Right forelimb (tissue), 1 donor: Measurements from ENCODE around the gene SLC35A2.
"Not testable (repeated sequence)": the region's sequence is repeated elsewhere in the genome, so short reads cannot be mapped to it uniquely, and the experiment has no call there.

Experiments
- DNase-seq: peaks from one replicate; pipeline ENCODE4 v3.0.0-alpha.2; 2018

SLC35A2 gene

DNA sequence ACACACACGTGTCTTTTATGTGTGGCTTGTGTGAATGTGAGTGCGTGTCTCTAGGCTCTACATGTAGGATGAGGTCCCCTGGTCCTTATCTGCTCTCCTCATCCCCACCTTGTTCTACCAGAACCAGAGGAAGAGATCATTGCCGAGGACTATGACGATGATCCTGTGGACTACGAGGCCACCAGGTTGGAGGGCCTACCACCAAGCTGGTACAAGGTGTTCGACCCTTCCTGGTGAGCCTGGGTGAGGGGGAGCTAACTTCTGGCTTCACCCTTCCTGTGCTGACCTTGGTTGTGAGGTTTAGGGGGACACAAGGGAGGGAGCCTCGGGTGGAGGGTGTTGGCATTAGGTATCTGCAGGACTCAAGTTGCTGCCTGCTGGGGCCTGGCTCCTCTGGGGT is 10.4 kb downstream of the SLC35A2 start:
- peak; percentile 11 for DNase-seq

DNA sequence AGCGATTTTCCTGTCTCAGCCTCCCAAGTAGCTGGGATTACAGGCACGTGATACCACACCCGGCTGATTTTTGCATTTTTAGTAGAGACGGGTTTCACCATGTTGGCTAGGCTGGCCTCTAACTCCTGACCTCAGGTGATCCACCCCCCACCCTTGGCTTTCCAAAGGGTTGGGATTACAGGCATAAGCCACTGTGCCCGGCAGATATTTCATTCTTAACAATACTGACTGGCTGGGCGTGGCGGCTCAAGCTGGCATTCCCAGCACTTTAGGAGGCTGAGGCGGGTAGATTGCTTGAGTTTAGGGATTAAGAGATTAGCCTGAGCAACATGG is 12.4 kb downstream of the SLC35A2 start:
- no peak for DNase-seq

DNA sequence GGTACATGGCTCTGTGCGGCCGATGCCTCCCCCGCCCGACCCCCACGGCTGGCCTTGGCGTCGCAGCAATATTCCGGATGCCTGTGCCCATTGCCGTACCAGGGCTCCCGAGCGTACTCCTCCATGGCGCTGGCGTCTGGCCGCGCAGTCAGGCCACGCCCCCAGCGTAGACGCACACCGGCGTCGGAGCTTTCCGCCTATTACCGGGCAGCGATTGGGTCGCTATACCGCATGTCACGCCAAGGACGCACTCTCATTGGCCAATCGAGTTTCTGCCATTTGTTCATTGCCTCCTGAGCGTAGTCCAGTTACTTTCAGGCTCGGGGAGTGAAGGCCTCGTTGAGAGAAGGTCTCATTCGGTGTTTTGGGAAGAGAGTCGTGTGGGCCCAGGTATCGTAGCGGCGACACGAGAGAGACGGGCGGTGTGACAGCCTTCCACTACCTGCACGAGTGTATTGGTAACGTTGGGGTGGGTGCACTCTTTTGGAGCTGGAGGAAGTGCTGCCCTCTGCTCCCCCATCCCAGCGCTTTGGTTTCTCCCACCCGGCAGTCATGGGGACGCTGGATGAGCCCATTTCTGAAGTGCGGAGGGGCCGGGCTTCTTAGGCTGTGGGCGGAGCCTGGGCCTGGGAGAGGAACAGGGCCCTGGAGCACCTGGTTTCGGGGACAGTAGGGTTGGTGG is 13.7 kb downstream of the SLC35A2 start, which contains the start of the genes PQBP1 and TIMM17B:
PQBP1 (plus strand) TSS at position 306 of the 682 bp plus-strand sequence. CDS start 580 bp downstream, outside the sequence.
TIMM17B (minus strand) TSS at position 144 of the 682 bp plus-strand sequence; CDS start at position 125, 19 bp downstream.
- DNase-seq: peak; percentile 91

DNA sequence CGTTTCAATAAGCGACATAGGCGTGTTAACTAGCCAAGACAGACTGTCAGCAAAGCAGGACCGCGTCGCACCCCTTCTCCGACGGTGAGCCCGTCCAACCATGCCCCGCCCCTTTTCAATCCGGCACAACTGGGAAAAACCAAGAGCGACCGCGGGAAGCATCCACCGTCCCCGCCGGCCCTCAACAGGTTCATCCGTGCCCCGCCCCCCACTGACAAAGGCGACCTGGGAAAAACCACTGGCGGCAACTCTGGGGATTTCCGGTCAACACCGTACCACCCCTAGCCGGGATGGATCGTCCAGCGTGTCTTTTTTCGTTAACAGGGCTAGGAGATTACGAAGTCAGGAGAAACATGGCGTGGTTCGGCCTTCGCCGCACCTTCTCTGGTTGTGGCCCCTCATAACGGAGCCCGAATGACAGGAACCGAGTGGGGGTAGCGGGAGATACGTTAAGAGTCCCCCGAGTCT is 14.3 kb downstream of the SLC35A2 start:
- peak; percentile 75 for DNase-seq

DNA sequence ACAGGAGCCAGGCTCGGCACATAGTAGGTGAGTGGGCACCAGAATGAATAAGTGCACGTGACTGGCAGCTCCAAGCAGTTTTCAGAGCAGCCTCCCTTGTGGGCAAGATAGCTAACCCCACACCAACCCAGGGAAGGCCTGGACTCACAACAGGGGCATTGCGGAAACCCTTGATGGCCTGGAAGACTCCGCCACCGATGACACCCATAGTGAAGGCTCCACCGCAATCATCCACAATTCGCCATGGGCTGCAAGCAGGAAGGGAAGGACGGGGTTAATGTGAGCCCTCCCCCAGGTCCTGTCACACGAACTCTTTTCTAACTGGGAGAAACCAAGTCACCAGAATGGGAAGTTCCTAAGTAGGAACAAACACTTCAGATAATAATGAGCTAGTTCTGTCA is 14.8 kb downstream of the SLC35A2 start:
- no peak for DNase-seq

DNA sequence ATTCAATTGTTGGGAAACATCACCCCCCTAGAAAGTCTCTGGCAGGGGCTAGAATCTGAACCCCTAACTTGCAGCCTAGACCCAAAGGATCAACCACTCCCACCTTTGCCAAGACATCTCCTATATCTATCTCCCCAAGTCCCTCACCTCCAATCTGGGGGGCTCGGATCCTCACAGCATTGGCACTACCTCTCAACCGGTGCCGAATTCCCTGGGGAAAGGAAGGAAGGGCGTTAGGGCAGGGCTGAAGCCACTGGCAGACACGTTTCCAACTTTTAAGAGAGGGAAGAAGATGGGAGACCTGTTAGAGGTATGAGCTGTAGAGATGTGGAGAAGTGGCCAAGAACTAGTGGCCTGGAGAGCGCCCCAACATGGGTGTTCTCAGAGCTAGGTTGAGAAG is 16.6 kb downstream of the SLC35A2 start:
- DNase-seq: no peak

DNA sequence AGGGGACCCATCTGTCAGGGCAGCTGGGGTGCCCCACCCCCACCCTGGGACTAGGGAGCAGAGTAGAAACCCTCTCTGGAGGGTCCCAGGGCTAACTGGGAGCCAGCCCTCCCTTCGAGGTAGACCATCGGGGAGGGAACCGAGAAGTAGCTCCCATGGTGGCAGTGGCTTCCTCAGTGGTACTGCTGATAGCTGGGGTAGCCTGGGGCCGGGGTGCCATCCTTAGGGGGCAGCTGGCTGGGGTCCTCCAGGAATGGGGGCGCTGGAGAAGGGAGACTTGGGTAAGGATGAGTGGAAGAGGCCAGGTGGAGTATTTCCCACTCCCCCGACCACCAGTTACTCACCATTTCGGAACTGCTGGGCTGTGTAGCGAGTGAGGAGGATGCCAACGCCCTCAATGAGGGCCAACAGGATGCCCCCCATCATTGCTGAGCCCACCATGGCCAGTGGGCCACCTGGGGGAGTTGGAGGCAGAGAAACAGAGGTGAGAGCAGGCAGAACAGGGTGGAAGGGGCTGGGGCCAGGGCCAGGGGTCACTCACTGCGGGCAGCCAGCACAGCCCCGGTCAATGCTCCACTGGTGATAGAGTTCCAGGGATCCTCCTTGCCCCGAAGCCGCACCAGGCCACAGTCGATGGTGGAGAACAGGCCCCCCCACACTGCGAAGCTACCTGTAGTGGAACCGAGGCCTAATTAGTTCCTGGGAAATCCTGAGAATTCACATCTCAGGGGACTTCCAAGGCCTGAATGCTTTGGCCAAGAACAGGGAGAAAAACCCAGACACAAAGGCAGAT is 17.7 kb downstream of the SLC35A2 start:
- no peak for DNase-seq

DNA sequence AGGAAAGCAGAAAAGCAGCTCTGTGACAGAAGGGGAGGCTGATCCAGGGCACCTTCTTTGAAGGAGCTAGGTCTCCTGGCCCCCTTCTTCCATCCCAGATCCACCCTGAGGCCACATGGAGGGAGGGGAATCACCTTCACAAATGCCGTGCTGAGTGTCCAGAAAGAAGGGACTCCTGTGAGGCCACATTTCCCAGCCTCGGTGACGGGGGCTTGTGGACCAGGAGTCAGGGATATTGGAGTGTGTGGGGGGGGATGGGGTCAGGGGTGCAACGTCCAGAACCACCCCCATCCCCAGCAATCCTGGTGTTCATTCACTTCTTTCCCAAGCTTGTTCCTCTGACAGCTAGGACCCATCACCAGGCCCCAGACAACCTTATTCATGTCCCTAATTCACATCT is 18.6 kb downstream of the SLC35A2 start:
- DNase-seq: no peak

DNA sequence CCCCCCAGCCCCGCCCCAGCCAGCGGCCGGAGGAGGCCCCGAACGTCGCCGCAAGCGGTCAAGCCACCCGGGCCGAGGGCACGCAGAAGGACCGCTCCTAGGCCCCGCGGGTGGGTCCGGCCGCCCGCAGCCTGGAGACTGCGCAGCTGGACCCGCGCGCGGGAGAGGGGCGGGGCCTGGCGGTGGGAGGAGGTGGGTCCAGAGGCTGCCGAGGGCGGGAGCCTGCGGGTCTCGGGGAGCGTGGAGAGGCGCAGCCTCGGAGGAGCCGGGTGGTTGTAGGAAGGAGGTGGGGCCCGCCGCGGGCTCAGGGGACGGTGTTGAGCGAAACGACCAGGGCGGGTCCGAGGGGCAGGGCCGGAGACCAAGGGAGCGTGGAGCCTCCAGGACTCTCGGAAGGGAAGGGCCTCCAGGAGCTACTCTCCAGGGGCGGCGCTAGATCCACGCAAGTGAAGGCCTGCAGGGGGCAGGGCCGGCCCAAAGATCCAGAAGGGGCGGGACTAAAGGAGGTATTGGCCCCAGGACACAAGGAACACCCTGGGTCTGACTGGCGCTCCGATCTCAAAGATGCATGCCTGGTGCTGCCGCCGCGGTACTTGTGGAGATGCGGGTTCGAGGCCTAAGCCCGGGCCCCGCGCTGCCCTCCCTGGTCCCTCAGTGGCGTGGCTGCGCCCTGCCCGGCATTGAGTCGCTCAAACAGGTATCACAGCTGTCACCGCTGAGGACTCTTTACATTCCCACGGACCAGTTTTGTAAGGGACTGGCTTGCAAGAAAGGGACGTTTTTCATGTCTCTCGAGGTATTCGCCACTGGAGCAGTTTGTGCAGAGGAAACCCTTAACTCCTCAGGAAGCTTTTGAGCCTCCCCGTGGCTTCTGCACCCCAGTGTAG is 19.8 kb downstream of the SLC35A2 start:
- DNase-seq: peak; percentile 83

DNA sequence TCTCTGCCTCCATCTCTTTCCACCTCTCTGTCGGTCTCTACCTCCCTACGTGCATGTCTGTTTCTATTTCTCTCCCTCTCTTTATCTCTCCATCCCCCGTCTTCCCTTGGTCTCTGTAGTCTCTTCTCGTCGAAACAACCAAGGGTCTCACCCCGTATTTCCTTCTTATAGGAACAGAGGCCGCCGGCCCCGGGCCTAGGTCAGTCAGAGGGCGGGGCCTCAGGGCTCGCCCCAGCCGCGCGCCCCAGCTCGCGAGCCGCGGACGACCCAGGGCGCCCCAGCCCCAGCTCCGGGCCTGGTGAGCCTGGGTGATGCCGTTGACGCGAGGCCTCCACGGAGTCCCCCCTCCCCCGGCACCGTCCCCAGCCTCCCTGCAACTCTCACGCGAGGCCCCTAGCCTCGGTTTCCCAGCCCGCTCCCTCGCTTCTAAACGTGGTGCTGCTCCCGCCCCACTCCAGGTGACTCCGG is 20.5 kb downstream of the SLC35A2 start:
- DNase-seq: peak; percentile 52

DNA sequence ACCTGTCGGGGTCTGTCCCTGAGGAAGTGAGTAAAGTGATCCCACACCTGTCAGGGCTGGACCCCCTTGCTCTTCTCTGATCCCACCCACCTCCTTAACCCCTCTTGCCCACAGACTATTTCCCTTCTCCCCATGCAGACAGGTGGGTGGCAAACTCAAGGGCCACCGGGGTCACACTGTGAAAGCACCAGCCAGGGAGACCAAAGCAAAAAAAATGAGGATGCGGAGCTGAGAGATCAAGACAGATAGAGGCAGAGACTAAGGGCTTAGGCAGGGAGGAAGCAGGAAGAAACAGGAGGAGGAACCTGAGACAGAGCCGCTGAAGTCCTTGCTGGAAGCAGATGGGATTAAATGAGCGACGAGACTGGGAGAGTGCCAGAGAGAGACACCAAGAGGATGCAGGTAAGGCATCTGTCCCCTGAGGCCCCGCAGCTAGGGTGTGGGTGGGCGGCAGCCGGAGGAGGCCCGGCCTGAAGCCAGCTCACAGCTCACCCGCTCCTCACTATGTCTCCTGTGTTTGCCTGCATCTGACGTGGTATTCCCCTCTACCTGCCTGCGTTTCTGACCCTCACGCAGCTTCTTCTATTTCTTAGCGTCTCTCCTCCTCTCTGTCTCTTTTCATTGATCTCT is 21.0 kb downstream of the SLC35A2 start:
- DNase-seq: no peak

DNA sequence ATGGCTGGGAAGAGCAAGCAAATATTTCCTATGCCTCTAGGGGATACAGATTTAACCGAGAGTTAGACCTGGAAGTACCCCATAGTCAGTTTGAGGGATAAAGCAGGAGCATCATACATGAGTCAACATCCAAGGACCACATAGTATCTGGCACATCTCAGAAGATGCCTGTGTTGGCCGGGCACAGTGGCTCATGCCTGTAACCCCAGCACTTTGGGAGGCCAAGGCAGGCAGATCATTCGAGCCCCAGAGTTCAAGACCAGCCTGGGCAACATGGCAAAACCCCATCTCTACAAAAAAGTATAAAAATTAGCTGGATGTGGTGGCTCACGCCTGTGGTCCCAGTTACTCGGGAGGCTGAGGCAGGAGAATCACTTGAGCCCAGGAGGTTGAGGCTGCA is 24.9 kb downstream of the SLC35A2 start:
- DNase-seq: not testable (repeated sequence)

DNA sequence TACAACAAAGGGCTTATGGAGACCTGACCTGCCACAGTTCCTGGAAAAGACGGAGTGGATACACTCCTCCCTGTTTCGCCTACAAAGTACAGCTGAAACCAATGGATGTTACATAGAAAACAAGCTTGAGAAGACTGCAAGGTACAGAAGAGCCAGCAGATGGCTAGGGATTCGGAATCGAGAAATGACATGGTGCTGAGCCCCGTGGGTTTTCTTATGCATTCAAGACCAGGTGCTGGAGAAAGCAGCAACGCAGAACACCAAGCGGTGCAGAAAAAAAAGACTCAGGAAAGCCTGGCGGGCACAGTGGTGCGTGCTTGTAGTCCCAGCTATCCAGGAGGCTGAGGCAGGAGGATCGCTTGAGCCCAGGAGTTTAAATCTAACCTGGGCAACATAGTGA is 27.7 kb downstream of the SLC35A2 start:
- no peak for DNase-seq

DNA sequence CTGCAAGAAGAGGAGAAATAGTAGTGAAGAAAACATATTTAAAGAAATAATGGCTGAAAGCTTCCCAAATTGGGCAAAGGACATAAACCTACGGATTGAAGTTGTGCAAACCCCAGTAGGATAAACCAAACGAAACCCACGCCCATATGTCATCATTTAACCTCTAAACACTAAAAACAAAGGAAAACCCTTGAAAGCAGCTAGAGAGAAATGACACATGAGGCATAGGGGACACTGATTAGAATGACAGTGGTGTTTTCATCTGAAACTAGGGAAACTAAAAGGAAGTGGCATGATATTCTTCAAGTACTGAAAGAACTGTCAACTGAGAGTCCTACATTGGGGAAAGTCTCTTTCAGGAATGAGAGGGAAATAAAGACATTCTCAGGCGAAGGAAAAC is 34.5 kb downstream of the SLC35A2 start:
- not testable (repeated sequence) for DNase-seq

DNA sequence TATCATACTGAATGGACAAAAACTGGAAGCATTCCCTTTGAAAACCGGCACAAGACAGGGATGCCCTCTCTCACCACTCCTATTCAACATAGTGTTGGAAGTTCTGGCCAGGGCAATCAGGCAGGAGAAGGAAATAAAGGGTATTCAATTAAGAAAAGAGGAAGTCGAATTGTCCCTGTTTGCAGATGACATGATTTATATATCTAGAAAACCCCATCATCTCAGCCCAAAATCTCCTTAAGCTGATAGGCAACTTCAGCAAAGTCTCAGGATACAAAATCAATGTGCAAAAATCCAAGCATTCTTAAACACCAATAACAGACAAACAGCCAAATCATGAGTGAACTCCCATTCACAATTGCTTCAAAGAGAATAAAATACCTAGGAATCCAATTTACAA is 39.4 kb downstream of the SLC35A2 start:
- not testable (repeated sequence) for DNase-seq

DNA sequence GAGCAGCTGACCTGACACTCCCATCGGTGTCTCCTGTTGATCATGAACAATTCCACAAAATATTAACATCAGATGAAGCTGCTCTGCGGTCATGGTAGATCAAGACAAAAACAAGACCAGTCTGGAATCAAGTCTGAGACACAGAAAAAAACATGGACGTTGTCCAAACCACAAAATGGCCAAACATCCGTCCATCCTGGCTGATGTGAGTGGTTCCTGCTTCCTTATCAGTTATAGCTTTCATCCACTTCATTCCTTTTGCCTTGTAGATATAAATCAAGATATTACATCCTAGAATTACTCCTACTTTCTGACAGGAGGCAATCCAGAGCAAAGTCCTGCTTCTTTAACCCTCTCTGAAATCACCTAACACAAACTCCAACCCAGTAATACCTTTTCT is 47.2 kb downstream of the SLC35A2 start:
- DNase-seq: no peak

DNA sequence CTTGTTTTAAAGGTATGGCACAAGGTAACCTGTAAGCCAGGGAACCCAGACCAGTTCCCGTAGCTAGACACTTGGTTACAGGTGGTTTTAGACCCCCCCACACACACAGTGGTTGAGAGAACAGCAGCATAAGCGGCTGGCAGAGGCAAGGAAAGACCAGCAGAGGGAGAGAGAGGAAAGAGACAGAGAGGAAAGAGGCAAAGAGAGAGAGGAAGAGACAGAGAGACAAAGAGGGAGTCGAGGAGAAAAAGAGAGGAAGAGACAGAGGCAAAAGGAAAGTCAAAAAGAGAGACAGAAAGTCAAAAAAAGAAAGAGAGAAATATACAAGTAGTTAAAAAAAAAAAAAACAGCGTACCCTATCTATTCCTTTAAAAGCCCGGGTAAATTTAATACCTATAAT is 56.5 kb downstream of the SLC35A2 start:
- DNase-seq: no peak

DNA sequence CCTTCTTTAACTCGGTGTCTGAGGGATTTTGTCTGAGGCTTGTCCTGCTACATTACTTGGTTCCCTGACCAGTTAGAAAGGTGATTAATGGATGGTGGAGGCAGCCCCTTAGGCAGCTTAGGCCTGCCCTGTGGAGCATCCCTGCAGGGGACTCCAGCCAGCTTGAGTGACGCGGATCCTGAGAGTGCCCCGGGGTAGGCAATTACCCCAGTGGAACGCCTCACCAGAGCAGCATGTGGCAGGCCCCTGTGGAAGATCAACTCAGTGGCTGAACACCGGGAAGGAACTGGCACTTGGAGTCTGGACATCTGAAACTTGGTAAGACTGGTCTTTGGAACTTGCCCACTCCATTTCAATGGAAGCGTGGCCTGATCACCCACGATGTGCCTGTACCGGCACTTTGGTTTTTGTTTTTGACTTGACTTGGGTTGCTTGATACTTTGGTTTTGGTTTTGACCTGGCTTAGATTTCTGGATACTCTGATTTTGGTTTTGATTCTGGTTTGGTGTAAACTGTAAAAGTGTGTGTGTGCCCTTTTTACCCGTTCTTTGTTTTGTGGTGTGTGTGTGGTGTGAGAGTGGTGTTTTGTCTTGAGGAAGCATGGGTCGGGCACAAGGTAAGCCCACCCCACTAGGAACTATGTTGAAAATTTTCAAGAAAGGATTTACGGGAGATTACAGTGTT is 57.2 kb downstream of the SLC35A2 start:
- not testable (repeated sequence) for DNase-seq

DNA sequence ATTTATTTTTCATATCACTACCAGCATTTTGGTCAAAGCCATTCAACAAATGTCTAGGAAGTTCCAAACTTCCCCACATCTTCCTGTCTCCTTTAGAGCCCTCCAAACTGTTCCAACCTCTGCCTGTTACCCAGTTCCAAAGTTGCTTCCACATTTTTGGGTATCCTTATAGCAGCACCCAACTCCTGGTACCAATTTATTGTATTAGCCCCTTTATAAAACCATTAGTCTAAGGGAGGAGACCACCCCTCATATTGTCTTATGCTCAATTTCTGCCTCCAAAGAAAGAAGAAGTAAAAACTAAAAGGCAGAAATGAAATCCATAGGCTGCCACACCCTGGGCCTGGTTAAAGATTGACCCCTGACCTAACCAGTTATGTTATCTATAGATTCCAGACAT is 58.0 kb downstream of the SLC35A2 start:
- DNase-seq: not testable (repeated sequence)
